Choroid plexus epithelial cell (primary cell): ENCODE data around the gene CCL25.

Experiments used
- DNase-seq: peaks from one replicate; pipeline ENCODE4 v3.0.0-alpha.2; 2010; ENCODE audit warnings: low read depth
- H3K4me3 ChIP-seq: 2 replicates; pipeline ENCODE4 v1.5.1; 2011; ENCODE audit warnings: low read depth, mild to moderate bottlenecking, control low read depth, low read length, moderate library complexity
- TF ChIP-seq, protein P1 (sequence below): conservative IDR thresholded peaks from 2 replicates; pipeline ENCODE4 v1.5.1; 2011; ENCODE audit warnings: low read depth, mild to moderate bottlenecking, control low read depth, inconsistent platforms, low read length, moderate library complexity

Gene CCL25

DNA sequence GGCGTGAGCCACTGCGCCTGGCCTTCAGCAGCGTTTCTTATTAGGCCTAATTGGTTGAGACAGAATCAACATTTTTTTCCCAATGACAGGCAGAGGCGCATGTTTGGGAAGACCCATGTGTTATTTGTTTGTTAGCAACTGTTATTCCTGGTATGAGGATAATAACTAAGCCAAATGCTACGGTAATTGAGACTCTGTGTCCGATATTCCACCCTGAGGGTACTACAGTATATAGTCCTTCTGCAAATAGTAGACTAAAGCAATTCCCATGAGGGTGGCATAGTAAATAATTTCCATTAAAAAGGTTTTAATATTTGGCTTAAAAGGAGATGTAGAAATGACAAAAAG lies 18.4 kb upstream of the CCL25 start:
- no peak for DNase-seq
- TF ChIP-seq, protein P1, sequence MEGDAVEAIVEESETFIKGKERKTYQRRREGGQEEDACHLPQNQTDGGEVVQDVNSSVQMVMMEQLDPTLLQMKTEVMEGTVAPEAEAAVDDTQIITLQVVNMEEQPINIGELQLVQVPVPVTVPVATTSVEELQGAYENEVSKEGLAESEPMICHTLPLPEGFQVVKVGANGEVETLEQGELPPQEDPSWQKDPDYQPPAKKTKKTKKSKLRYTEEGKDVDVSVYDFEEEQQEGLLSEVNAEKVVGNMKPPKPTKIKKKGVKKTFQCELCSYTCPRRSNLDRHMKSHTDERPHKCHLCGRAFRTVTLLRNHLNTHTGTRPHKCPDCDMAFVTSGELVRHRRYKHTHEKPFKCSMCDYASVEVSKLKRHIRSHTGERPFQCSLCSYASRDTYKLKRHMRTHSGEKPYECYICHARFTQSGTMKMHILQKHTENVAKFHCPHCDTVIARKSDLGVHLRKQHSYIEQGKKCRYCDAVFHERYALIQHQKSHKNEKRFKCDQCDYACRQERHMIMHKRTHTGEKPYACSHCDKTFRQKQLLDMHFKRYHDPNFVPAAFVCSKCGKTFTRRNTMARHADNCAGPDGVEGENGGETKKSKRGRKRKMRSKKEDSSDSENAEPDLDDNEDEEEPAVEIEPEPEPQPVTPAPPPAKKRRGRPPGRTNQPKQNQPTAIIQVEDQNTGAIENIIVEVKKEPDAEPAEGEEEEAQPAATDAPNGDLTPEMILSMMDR: no peak
- H3K4me3 ChIP-seq: no peak overlapping the region

DNA sequence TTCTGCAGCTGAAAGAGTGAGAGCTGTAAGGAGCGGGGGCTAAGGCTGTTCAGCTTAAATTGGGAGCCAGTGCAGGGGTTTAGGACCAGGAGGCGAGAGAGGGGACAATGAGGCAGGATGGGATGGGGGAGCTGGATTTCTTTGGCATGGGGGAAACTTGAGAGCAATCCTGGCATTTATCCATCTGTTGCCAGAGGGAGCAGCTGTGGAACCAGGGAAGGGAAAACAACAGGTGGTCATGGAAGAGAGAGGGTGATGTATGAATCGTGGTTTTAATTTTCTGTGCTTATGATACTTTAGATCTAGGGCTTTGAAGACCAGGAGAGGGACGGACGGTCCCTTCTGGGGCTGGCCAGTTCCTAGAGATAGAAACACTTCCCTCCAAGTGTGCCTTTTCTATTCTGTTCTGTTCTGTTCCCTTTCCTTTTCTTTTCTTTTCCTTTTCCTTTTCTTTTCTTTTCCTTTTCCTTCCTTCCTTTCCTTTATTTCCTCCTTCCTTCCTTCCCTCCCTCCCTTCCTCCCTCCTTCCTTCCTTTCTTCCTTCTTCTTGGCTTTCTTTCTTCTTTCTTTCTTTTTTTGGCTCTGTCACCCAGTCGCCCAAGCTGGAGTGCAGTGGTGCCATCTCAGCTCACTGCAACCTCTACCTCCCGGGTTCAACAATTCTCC lies 16.0 kb upstream of the CCL25 start:
- no peak for DNase-seq
- H3K4me3 ChIP-seq: no peak overlapping the region
- TF ChIP-seq, protein P1: no peak

DNA sequence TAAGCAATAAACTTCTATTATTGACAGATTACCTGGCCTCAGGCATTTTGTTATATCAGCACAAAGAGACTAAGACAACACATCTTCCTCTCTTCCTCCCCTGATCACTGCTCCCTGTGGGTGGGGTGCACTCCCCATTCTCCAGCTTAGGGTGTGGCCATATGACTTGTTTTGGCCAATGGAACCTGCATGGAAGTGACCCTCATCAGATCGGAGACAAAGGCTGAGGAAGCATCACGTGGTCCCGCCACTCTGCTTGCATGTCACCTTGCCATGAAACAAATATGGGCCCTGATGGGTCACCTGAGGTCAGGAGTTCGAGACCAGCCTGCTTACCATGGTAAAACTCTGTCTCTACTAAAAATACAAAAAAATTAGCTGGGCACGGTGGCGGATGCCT lies 13.7 kb upstream of the CCL25 start:
- DNase-seq: no peak
- H3K4me3 ChIP-seq: no peak overlapping the region
- TF ChIP-seq, protein P1: no peak

DNA sequence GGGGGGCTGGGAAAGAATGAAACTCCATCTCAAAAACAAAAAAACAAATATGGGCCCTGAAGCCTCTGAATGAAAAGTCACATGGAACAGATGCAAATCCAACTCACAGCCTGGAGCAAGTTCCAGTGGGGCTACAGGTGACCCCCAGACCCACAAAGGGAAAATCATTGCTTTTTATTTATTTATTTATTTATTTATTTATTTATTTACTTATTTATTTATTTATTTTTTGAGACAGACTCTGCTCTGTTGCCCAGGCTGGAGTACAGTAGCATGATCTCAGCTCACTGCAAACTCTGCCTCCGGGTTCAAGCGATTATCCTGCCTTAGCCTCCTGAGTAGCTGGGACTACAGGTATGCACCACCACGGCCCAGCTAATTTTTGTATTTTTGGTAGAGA lies 13.3 kb upstream of the CCL25 start:
- H3K4me3 ChIP-seq: no peak overlapping the region
- DNase-seq: no peak
- TF ChIP-seq, protein P1: no peak

DNA sequence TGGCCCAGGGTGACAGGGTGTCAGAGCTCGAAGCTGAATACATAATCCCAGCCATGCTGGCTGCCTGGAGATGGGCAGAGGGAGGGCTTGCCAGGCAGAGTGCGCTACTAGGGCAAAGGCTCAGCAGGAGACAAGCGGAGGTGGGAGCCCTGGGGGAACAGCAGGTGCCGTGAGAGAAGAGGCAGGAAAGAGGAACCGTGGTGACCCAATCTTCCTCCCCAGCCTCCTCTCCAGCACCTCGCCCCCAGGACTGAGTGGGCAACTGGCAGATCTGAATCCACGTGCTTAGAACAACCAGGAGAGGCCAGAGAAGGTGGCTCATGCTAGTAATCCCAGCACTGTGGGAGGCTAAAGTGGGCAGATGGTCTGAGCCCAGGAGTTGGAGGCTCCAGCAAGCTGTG lies 11.0 kb upstream of the CCL25 start:
- TF ChIP-seq, protein P1: no peak
- DNase-seq: no peak
- no peak overlapping the region for H3K4me3 ChIP-seq

DNA sequence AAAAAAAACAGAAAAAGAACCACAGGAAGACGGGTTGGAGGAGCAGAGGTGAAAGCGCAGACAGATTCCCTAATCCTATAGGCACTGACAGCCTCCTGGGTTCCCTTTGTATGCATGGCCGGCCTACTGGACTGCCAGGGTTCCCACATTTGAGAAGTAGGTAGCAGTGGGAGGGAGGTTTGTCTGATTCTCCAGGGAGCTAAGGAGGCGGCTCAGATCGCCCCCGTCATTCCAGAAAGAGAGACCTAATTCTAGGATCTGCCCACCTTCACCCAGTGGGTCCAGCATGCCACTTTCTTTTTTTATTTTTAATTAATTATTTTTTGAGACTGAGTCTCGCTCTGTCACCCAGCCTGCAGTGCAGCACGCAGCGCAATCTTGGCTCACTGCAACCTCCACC lies 9.7 kb upstream of the CCL25 start:
- H3K4me3 ChIP-seq: no peak overlapping the region
- no peak for DNase-seq
- TF ChIP-seq, protein P1: no peak

DNA sequence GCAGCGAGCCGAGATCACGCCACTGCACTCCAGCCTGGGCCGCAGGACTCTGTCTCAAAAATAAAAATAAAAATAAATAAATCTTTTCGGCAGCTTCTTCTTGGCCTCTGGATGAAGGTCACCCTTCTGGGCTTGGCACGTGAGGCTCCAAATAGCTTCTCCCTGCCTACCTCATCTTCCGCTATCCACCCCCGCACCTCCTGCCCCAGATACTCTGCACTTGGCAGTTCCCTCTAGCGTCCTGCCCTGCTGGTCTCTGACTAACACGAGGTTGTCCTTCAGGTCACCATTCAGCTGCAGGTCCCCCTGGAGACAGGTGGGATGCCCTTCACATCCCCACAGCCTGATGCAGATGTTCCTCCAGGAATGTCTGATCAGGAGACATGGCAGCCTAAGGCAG lies 8.5 kb upstream of the CCL25 start:
- H3K4me3 ChIP-seq: no peak overlapping the region
- DNase-seq: no peak
- TF ChIP-seq, protein P1: no peak
